Non-pigmented ciliary epithelial cell (primary cell): Measurements from ENCODE around the gene RHOG.

Experiments used
- DNase-seq: peaks from one replicate; pipeline ENCODE4 v3.0.0-alpha.2; 2010; ENCODE audit warnings: low read depth

The RHOG gene

GRCh38 chr11:3859373-3859881 is 18.7 kb upstream of the RHOG start:
- no peak for DNase-seq

- DNase-seq, result no peak
Measured at GRCh38 chr11:3857628-3858027, 16.9 kb upstream of the RHOG start.

GRCh38 chr11:3856856-3857553 is 16.2 kb upstream of the RHOG start:
- DNase-seq, result no peak

GRCh38 chr11:3855808-3856491 is 15.2 kb upstream of the RHOG start:
- no peak for DNase-seq

- peak; percentile 62 for DNase-seq
Measured at GRCh38 chr11:3854977-3855807, 14.4 kb upstream of the RHOG start, which contains the start of gene STIM1. Gene STIM1, plus strand, starts transcription at chr11:3855664. Its CDS starts 607 bp downstream, at chr11:3856271.

- DNase-seq, result no peak
Measured at GRCh38 chr11:3854660-3854976, 13.9 kb upstream of the RHOG start.

GRCh38 chr11:3853899-3854659 is 13.3 kb upstream of the RHOG start:
- no peak for DNase-seq

GRCh38 chr11:3853545-3853842 is 12.7 kb upstream of the RHOG start:
- no peak for DNase-seq

- no peak for DNase-seq
Measured at GRCh38 chr11:3849297-3849874, 8.6 kb upstream of the RHOG start.

- DNase-seq, result no peak
Measured at GRCh38 chr11:3845670-3846069, 4.9 kb upstream of the RHOG start.

- no peak for DNase-seq
Measured at GRCh38 chr11:3845246-3845645, 4.5 kb upstream of the RHOG start.

- DNase-seq, result no peak
Measured at GRCh38 chr11:3843326-3843725, 2.6 kb upstream of the RHOG start.

GRCh38 chr11:3841426-3842350 is 929 bp upstream of the RHOG start:
- DNase-seq, result peak; percentile 27

- DNase-seq, result no peak
Measured at GRCh38 chr11:3840004-3840869, 522 bp downstream of the RHOG start.

- no peak for DNase-seq
Measured at GRCh38 chr11:3838504-3838903, 2.3 kb downstream of the RHOG start.

- no peak for DNase-seq
Measured at GRCh38 chr11:3837793-3838192, 3.0 kb downstream of the RHOG start.

GRCh38 chr11:3836903-3837302 is 3.9 kb downstream of the RHOG start:
- DNase-seq, result no peak

GRCh38 chr11:3835751-3836150 is 5.0 kb downstream of the RHOG start:
- DNase-seq, result no peak

- DNase-seq, result no peak
Measured at GRCh38 chr11:3834664-3835461, 5.9 kb downstream of the RHOG start.
